Measurements from ENCODE around the gene PTPN1. TPM values are rescaled to one million over a fixed set of nuclear protein-coding genes. Genes with fewer than 3 reads are reported as not detected.

PTPN1 gene
- total RNA-seq, 1 experiment from 2014 or later: 30.8 TPM

DNA sequence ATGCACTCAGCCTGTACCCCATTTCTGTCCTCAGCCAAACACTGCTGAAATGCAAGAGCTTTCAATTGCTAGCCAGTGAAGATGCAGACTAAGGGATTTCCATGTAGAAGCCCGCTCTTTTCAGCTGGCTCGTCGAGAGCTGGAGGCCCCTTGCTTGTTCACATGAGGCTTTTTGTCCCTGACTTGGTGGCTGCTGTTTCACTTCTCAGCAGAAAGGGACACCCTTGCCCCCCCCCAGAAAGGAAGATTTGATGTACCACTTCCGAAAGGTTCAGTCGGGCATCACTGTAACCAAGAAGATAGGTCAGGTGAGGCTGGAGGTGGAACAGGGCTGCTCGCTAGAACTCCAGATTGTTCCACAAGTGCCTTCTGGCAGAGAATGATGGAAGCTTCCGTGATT lies 23.3 kb downstream of the PTPN1 start:
- TF ChIP-seq, protein P1, sequence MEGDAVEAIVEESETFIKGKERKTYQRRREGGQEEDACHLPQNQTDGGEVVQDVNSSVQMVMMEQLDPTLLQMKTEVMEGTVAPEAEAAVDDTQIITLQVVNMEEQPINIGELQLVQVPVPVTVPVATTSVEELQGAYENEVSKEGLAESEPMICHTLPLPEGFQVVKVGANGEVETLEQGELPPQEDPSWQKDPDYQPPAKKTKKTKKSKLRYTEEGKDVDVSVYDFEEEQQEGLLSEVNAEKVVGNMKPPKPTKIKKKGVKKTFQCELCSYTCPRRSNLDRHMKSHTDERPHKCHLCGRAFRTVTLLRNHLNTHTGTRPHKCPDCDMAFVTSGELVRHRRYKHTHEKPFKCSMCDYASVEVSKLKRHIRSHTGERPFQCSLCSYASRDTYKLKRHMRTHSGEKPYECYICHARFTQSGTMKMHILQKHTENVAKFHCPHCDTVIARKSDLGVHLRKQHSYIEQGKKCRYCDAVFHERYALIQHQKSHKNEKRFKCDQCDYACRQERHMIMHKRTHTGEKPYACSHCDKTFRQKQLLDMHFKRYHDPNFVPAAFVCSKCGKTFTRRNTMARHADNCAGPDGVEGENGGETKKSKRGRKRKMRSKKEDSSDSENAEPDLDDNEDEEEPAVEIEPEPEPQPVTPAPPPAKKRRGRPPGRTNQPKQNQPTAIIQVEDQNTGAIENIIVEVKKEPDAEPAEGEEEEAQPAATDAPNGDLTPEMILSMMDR (conservative IDR thresholded peaks at IDR 0.05): no peak
- peak overlapping the region; percentile 38 to 59 (median 50); a peak in 5 of 7 replicates for H3K27ac Mint-ChIP-seq
- no peaks in the 10 kb centered on the region for H3K23me2 ChIP-seq (ENCODE audit: insufficient read length, low read depth, low read length, poor library complexity, severe bottlenecking)
- no peak overlapping the region for H3K4me2 ChIP-seq (ENCODE audit: insufficient read depth, insufficient read length, low read length)
- H2AFZ ChIP-seq (ENCODE audit: low read length): no peak overlapping the region
- WGBS (ENCODE audit: extremely low coverage, insufficient read length, low lambda C conversion rate): no CpG with 5 or more reads among the region's 7 CpGs
- no peak overlapping the region for H3K23ac ChIP-seq (ENCODE audit: insufficient read length, low read depth, low read length)
- H3K36me3 Mint-ChIP-seq (ENCODE audit: insufficient read depth in 1 of 3, low read depth in 3 of 3): no peaks in the 10 kb centered on the region
- no peak overlapping the region for H2AK5ac ChIP-seq (ENCODE audit: insufficient read length, low read length)
- H3K27me3 ChIP-seq (ENCODE audit: insufficient read depth, low read length): no peaks in the 10 kb centered on the region
- H3K56ac ChIP-seq (ENCODE audit: insufficient read length, low read depth, low read length): no peak overlapping the region
- H4K91ac ChIP-seq (ENCODE audit: insufficient read length, low read depth, low read length): no peak overlapping the region
- H3K9me3 Mint-ChIP-seq: no peaks in the 10 kb centered on the region
- no peak overlapping the region for H2BK20ac ChIP-seq (ENCODE audit: low read depth, low read length, poor library complexity, severe bottlenecking)
- no peak overlapping the region for H2BK15ac ChIP-seq (ENCODE audit: low read depth, low read length)
- no peak overlapping the region for H2BK12ac ChIP-seq (ENCODE audit: insufficient read length, low read depth, low read length)
- no peak overlapping the region for H2BK120ac ChIP-seq (ENCODE audit: low read depth, low read length, poor library complexity, severe bottlenecking)
- peaks cover 14 to 24% of the 10 kb centered on the region in 2 experiments for H3K4me1 Mint-ChIP-seq
- DNase-seq: no peak
- no peak overlapping the region for H3K14ac ChIP-seq (ENCODE audit: insufficient read depth, low read length)
- H4K20me1 ChIP-seq (ENCODE audit: control insufficient read depth, insufficient read depth, insufficient read length): no peaks in the 10 kb centered on the region
- H3K4me1 ChIP-seq (ENCODE audit: insufficient read depth, low read length): no peaks in the 10 kb centered on the region
- no peak overlapping the region for H2BK5ac ChIP-seq (ENCODE audit: insufficient read length, low read length)
- no peaks in the 10 kb centered on the region for H3K79me1 ChIP-seq (ENCODE audit: insufficient read depth, low read depth, low read length, poor library complexity, severe bottlenecking)
- H3K79me2 ChIP-seq (ENCODE audit: insufficient read depth, low read length): peaks cover 2% of the 10 kb centered on the region; the same call in 1 of the 2 replicates
- H3K27me3 Mint-ChIP-seq (ENCODE audit: low read depth): no peaks in the 10 kb centered on the region
- H3K9ac ChIP-seq (ENCODE audit: extremely low read depth, insufficient read length, low read length): no peak overlapping the region
- H3K9me3 ChIP-seq (ENCODE audit: control insufficient read depth, low read depth, low read length): no peaks in the 10 kb centered on the region
- H3K4ac ChIP-seq (ENCODE audit: low read depth, low read length): no peak overlapping the region
- H3T11ph ChIP-seq (ENCODE audit: low read length): no peak overlapping the region
- H3K27ac ChIP-seq (ENCODE audit: insufficient read length, low read depth, low read length): no peak overlapping the region
- no peak overlapping the region for H3K18ac ChIP-seq (ENCODE audit: insufficient read length, low read depth, low read length)
- H4K8ac ChIP-seq (replicated peaks; ENCODE audit: insufficient read length, low read depth, low read length): no peak overlapping the region
- no peak overlapping the region for H4K5ac ChIP-seq (ENCODE audit: insufficient read length, low read depth, low read length)
- no peak overlapping the region for H3K4me3 Mint-ChIP-seq
